NB4 (cell line): ENCODE results near the gene LRRFIP1.

Experiments
- POLR2A ChIP-seq: IDR thresholded peaks from 2 replicates; pipeline ENCODE4 v1.6.1; 2011; ENCODE audit warnings: mild to moderate bottlenecking; ENCODE audit not compliant: insufficient read length; ENCODE audit errors: extremely low read depth
- TF ChIP-seq, protein P1 (sequence below): IDR thresholded peaks from one replicate; pipeline ENCODE4 v1.5.1; 2012; ENCODE audit warnings: low read depth, low read length
- TF ChIP-seq, protein P2 (sequence below): IDR thresholded peaks from 2 replicates; pipeline ENCODE4 v1.6.1; 2011; ENCODE audit warnings: low read depth, low read length

DNA sequence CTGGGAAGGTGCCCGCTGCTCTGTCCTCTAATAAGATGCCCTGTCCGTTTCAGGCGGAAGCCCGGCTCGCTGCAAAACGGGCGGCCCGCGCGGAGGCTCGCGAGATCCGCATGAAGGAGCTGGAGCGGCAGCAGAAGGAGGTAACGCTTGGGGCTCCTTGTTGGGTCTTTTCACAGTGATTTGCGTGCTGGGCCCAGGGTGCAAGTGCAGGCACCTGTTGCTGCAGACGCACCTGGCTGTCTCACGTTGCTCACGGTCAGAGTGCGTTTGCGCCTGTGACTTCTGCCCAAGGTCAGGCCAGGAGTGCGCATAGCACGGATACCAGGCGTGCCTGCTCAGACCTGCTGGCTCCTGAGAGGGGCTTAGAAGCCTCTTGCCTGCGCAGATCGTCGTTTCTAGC is 81.1 kb downstream of the LRRFIP1 start:
- TF ChIP-seq, protein P1, sequence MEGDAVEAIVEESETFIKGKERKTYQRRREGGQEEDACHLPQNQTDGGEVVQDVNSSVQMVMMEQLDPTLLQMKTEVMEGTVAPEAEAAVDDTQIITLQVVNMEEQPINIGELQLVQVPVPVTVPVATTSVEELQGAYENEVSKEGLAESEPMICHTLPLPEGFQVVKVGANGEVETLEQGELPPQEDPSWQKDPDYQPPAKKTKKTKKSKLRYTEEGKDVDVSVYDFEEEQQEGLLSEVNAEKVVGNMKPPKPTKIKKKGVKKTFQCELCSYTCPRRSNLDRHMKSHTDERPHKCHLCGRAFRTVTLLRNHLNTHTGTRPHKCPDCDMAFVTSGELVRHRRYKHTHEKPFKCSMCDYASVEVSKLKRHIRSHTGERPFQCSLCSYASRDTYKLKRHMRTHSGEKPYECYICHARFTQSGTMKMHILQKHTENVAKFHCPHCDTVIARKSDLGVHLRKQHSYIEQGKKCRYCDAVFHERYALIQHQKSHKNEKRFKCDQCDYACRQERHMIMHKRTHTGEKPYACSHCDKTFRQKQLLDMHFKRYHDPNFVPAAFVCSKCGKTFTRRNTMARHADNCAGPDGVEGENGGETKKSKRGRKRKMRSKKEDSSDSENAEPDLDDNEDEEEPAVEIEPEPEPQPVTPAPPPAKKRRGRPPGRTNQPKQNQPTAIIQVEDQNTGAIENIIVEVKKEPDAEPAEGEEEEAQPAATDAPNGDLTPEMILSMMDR, result no peak
- TF ChIP-seq, protein P2, sequence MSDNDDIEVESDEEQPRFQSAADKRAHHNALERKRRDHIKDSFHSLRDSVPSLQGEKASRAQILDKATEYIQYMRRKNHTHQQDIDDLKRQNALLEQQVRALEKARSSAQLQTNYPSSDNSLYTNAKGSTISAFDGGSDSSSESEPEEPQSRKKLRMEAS, result no peak
- no peak for TF ChIP-seq POLR2A
